Nephron progenitor cell (in vitro differentiated cells): ENCODE measurements around the gene HOXA9.

Source experiments
- DNase-seq: peaks from one replicate; pipeline ENCODE4 v3.0.0; 2021
- H3K27ac Mint-ChIP-seq: 2 replicates; pipeline ENCODE4 v1.8.0; 2021; ENCODE audit warnings: mild to moderate bottlenecking, moderate library complexity, mixed read lengths
- H3K27me3 Mint-ChIP-seq: 2 replicates; pipeline ENCODE4 v1.8.0; 2021; ENCODE audit warnings: mild to moderate bottlenecking, low read depth, mixed read lengths; ENCODE audit not compliant: poor library complexity
- H3K36me3 Mint-ChIP-seq: 2 replicates; pipeline ENCODE4 v1.8.0; 2021; ENCODE audit warnings: low read depth, mixed read lengths
- H3K4me1 Mint-ChIP-seq: 2 replicates; pipeline ENCODE4 v1.8.0; 2021; ENCODE audit warnings: mixed read lengths
- H3K4me3 Mint-ChIP-seq: 2 replicates; pipeline ENCODE4 v1.8.0; 2021; ENCODE audit warnings: mild to moderate bottlenecking, moderate library complexity, mixed read lengths
- H3K9me3 Mint-ChIP-seq: 2 replicates; pipeline ENCODE4 v1.8.0; 2021; ENCODE audit warnings: mild to moderate bottlenecking, moderate library complexity, mixed read lengths
- CTCF ChIP-seq: fragments of 200-600 bp; sonication (generic); IDR thresholded peaks from 2 replicates; pipeline ENCODE4 v1.5.0; 2021; ENCODE audit warnings: antibody characterized with exemption

Gene HOXA9

DNA sequence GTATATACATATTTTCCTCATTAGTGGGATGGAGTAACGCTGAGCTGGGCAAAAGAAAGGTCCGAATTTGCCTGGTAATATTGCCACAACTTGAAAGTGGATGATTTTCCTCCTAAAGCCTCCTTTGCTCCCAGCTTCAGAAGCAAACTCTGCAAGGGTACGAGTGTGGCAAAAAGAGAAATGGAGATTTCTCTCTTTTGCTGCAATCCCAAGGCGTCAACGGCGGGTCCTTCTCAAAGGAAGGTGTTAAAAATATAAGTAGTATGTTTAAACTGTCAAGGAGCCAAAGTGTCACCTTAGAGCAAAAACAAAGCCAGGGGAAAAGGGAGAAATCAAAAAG lies 50.5 kb downstream of the HOXA9 start:
- Mint-ChIP-seq H3K9me3 (no peaks in the 10 kb centered on the region), H3K36me3 (peaks cover 62% of the 10 kb centered on the region), H3K27ac (peak overlapping the region; percentile 99), H3K4me1 (peaks cover 50% of the 10 kb centered on the region), H3K27me3 (peaks cover 4% of the 10 kb centered on the region), H3K4me3 (peak overlapping the region; percentile 98)
- no peak for DNase-seq
- no peak for TF ChIP-seq CTCF

GRCh38 chr7:27113991-27114769 lies 51.2 kb downstream of the HOXA9 start:
- DNase-seq: peak; percentile 72
- Mint-ChIP-seq H3K27ac (peak overlapping the region; percentile 99), H3K4me3 (peak overlapping the region; percentile 98), H3K27me3 (peaks cover 4% of the 10 kb centered on the region), H3K9me3 (no peaks in the 10 kb centered on the region), H3K4me1 (peaks cover 50% of the 10 kb centered on the region), H3K36me3 (peaks cover 63% of the 10 kb centered on the region)
- TF ChIP-seq CTCF: no peak

DNA sequence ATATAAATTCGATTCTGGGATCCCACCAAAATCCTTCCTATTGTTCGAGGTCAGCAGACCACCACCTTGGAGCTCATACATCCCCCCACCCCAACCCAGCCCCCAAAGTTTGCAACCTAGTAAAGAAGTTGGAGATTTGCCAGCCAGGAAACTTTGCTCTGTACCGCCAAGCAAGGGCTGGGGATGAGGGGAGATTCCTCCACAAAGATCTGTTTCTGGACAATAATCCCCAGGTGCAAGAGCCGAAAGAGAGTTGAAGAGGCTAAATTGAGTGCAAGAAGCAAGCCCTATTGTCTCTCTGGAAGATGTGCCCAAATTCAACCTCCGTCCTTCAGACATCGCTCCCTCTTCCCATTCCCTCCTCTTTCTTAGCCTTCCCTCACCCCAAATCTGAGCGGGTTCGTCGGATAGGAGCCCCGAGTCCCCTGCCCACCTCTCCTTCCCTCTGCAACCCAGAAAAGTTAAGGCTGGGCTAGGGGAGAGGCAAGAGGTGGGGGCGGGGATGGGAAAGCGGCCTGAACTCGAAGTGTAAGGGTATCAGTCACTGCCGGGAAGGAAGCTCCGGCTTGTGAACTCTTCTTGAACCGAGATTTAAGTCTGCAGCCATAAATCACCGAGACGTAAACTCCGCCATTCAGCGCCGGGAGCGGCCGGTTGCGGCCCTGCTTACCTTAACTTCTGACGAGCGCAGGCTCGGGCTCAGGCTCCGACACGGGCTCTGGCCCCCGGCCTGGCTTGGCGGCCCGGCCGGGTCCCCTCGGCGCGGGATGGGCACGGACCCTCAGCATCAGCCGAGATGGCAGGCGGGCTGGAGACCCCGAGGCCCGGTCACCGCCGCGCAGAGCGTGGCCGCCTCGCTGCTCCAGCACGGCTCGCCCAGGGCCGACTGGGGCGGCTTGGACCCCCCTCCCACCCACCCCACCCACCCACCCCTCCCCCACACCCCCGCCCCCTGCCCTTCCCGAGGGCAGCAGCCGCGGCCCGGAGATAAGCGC lies 52.1 kb downstream of the HOXA9 start:
- Mint-ChIP-seq H3K27ac (peak overlapping the region; percentile 100), H3K27me3 (peaks cover 4% of the 10 kb centered on the region), H3K4me1 (peaks cover 50% of the 10 kb centered on the region), H3K36me3 (peaks cover 57% of the 10 kb centered on the region), H3K4me3 (peak overlapping the region; percentile 99), H3K9me3 (no peaks in the 10 kb centered on the region)
- TF ChIP-seq CTCF: no peak
- peak; percentile 83 for DNase-seq
